H9 (cell line): Measurements from ENCODE around the gene SNX5. TPM values are rescaled to one million over a fixed set of nuclear protein-coding genes. Genes with fewer than 3 reads are reported as not detected.

ENCODE experiments used
- DNase-seq: peaks from one replicate; pipeline ENCODE4 v3.0.0-alpha.2; 2017
- H2AFZ ChIP-seq: one replicate; pipeline ENCODE4 v1.6.1; 2013; ENCODE audit warnings: mild to moderate bottlenecking, low read length, control low read depth, moderate library complexity
- H2AK5ac ChIP-seq: 2 replicates; pipeline ENCODE4 v1.6.1; 2013; ENCODE audit warnings: low read length, control low read depth, mixed read lengths; ENCODE audit not compliant: insufficient read length
- H2BK120ac ChIP-seq: one replicate; pipeline ENCODE4 v1.6.1; 2013; ENCODE audit warnings: low read depth, mild to moderate bottlenecking, low read length, control low read depth, inconsistent platforms; ENCODE audit not compliant: poor library complexity, severe bottlenecking
- H2BK12ac ChIP-seq: 2 replicates; pipeline ENCODE4 v1.6.1; 2013; ENCODE audit warnings: low read length, control low read depth, mixed read lengths, low read depth; ENCODE audit not compliant: insufficient read length
- H2BK15ac ChIP-seq: 2 replicates; pipeline ENCODE4 v1.6.1; 2013; ENCODE audit warnings: low read depth, low read length, control low read depth
- H2BK20ac ChIP-seq: one replicate; pipeline ENCODE4 v1.6.1; 2013; ENCODE audit warnings: low read depth, mild to moderate bottlenecking, low read length, control low read depth, inconsistent platforms; ENCODE audit not compliant: poor library complexity, severe bottlenecking
- H2BK5ac ChIP-seq: 2 replicates; pipeline ENCODE4 v1.6.1; 2013; ENCODE audit warnings: low read length, control low read depth, mixed read lengths; ENCODE audit not compliant: insufficient read length
- H3K14ac ChIP-seq: 2 replicates; pipeline ENCODE4 v1.6.1; 2013; ENCODE audit warnings: low read length, control low read depth; ENCODE audit not compliant: insufficient read depth
- H3K18ac ChIP-seq: 2 replicates; pipeline ENCODE4 v1.6.1; 2013; ENCODE audit warnings: low read depth, mild to moderate bottlenecking, mixed read lengths, low read length, control low read depth; ENCODE audit not compliant: insufficient read length
- H3K23ac ChIP-seq: 2 replicates; pipeline ENCODE4 v1.6.1; 2013; ENCODE audit warnings: low read length, control low read depth, mixed read lengths, low read depth; ENCODE audit not compliant: insufficient read length
- H3K23me2 ChIP-seq: 2 replicates; pipeline ENCODE4 v1.6.1; 2013; ENCODE audit warnings: low read depth, mild to moderate bottlenecking, mixed read lengths, low read length, control low read depth; ENCODE audit not compliant: insufficient read length, poor library complexity, severe bottlenecking
- H3K27ac ChIP-seq: 2 replicates; pipeline ENCODE4 v1.5.1; 2013; ENCODE audit warnings: low read length, control low read depth, mixed read lengths, low read depth; ENCODE audit not compliant: insufficient read length
- H3K27me3 ChIP-seq: 2 replicates; pipeline ENCODE4 v1.6.1; 2013; ENCODE audit warnings: low read length, control low read depth, inconsistent platforms; ENCODE audit not compliant: insufficient read depth
- H3K4ac ChIP-seq: 2 replicates; pipeline ENCODE4 v1.6.1; 2013; ENCODE audit warnings: low read depth, mild to moderate bottlenecking, control low read depth, inconsistent platforms, low read length, moderate library complexity
- H3K4me1 ChIP-seq: 2 replicates; pipeline ENCODE4 v1.6.1; 2013; ENCODE audit warnings: low read length, control low read depth, inconsistent platforms; ENCODE audit not compliant: insufficient read depth
- H3K4me2 ChIP-seq: 2 replicates; pipeline ENCODE4 v1.6.1; 2013; ENCODE audit warnings: low read length, control low read depth, mixed read lengths; ENCODE audit not compliant: insufficient read length, insufficient read depth
- H3K56ac ChIP-seq: 2 replicates; pipeline ENCODE4 v1.6.1; 2013; ENCODE audit warnings: low read depth, mild to moderate bottlenecking, mixed read lengths, low read length, control low read depth; ENCODE audit not compliant: insufficient read length
- H3K79me1 ChIP-seq: 2 replicates; pipeline ENCODE4 v1.6.1; 2013; ENCODE audit warnings: low read depth, mild to moderate bottlenecking, moderate library complexity, low read length, control low read depth, inconsistent platforms; ENCODE audit not compliant: insufficient read depth, poor library complexity, severe bottlenecking
- H3K79me2 ChIP-seq: 2 replicates; pipeline ENCODE4 v1.6.1; 2013; ENCODE audit warnings: low read length, control low read depth, inconsistent platforms; ENCODE audit not compliant: insufficient read depth
- H3K9ac ChIP-seq: 2 replicates; pipeline ENCODE4 v1.6.1; 2013; ENCODE audit warnings: low read length, control low read depth, mixed read lengths; ENCODE audit not compliant: insufficient read length; ENCODE audit errors: extremely low read depth
- H3K9me3 ChIP-seq: one replicate; pipeline ENCODE4 v1.6.1; 2013; ENCODE audit warnings: low read depth, low read length, inconsistent platforms; ENCODE audit not compliant: control insufficient read depth
- H3T11ph ChIP-seq: one replicate; pipeline ENCODE4 v1.6.1; 2013; ENCODE audit warnings: mild to moderate bottlenecking, low read length, control low read depth, inconsistent platforms
- H4K20me1 ChIP-seq: one replicate; pipeline ENCODE4 v1.6.1; 2013; ENCODE audit not compliant: control insufficient read depth, insufficient read length, insufficient read depth
- H4K5ac ChIP-seq: 2 replicates; pipeline ENCODE4 v1.6.1; 2013; ENCODE audit warnings: low read depth, mild to moderate bottlenecking, mixed read lengths, low read length, control low read depth; ENCODE audit not compliant: insufficient read length
- H4K8ac ChIP-seq: replicated peaks from 2 replicates; pipeline ENCODE4 v1.6.1; 2013; ENCODE audit warnings: low read length, control low read depth, mixed read lengths, low read depth; ENCODE audit not compliant: insufficient read length
- H4K91ac ChIP-seq: 2 replicates; pipeline ENCODE4 v1.6.1; 2013; ENCODE audit warnings: low read depth, mild to moderate bottlenecking, moderate library complexity, mixed read lengths, low read length, control low read depth; ENCODE audit not compliant: insufficient read length
- H3K27ac Mint-ChIP-seq, 3 experiments: 2 replicates in 2 of 3; 3 replicates in 1 of 3; pipeline ENCODE4 v1.8.0; 2020 to 2021; ENCODE audit warnings: mixed read lengths in 3 of 3, mild to moderate bottlenecking in 1 of 3, moderate library complexity in 1 of 3
- H3K27me3 Mint-ChIP-seq: 2 replicates; pipeline ENCODE4 v1.8.0; 2021; ENCODE audit warnings: low read depth, mild to moderate bottlenecking, moderate library complexity, mixed read lengths
- H3K36me3 Mint-ChIP-seq, 3 experiments: 2 replicates in 2 of 3; 3 replicates in 1 of 3; pipeline ENCODE4 v1.8.0; 2020 to 2021; ENCODE audit warnings: low read depth in 3 of 3, mixed read lengths in 3 of 3; ENCODE audit not compliant: insufficient read depth in 1 of 3
- H3K4me1 Mint-ChIP-seq, 2 experiments: 2 replicates each; pipeline ENCODE4 v1.8.0; 2020; ENCODE audit warnings: mixed read lengths in 2 of 2
- H3K4me3 Mint-ChIP-seq, 2 experiments: 2 replicates in 1 of 2; 3 replicates in 1 of 2; pipeline ENCODE4 v1.8.0; 2020 to 2021; ENCODE audit warnings: mild to moderate bottlenecking in 2 of 2, mixed read lengths in 2 of 2, moderate library complexity in 1 of 2
- H3K9me3 Mint-ChIP-seq, 2 experiments: 2 replicates in 1 of 2; 3 replicates in 1 of 2; pipeline ENCODE4 v1.8.0; 2020; ENCODE audit warnings: mild to moderate bottlenecking in 2 of 2, mixed read lengths in 2 of 2, moderate library complexity in 1 of 2
- WGBS: extraction: QIAGEN DNeasy Blood & Tissue Kit; methylation state at CpG from one replicate; pipeline ENCODE4 v1.1.7; 2013; ENCODE audit warnings: missing lambda C conversion rate, low lambda C conversion rate, mixed read lengths; ENCODE audit not compliant: insufficient read length; ENCODE audit errors: extremely low coverage; 5-methylcytosine and 5-hydroxymethylcytosine counted together
- total RNA-seq: library from RNA; stranded (reverse); gene quantifications from 2 replicates; pipeline ENCODE4 v1.2.1, GENCODE V29; 2021
- TF ChIP-seq, protein P1 (sequence below): fragments of 200-600 bp; sonication (generic); conservative IDR thresholded peaks from 3 replicates; pipeline ENCODE4 v1.8.0; 2021; ENCODE audit warnings: antibody characterized with exemption, mild to moderate bottlenecking

The SNX5 gene
- total RNA-seq, 1 experiment from 2014 or later, result 194 TPM

DNA sequence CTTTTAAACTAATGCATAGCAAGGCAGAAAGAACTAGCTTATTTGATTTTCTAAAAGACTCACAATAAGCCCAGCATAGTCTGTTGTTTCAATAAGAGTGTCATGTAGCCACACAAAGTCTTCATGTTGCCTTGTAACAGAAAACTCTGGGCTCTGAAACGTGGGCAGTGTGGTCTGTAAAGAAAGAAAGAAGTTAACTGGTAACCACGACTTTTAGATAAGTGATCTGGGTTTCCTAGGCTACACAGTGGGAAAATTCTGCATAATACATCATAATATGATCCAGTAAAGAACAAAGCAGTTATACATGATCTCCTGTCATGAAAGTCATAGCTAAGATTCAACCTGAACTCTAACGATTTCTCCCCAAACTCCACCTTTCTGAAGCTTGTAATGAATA is 13.3 kb downstream of the SNX5 start:
- no peak overlapping the region for H3T11ph ChIP-seq
- H3K9me3 ChIP-seq, result no peaks in the 10 kb centered on the region
- no peak overlapping the region for H2AK5ac ChIP-seq
- H3K18ac ChIP-seq, result no peak overlapping the region
- peaks cover 49% of the 10 kb centered on the region for H3K79me2 ChIP-seq
- Mint-ChIP-seq H3K27me3 (no peaks in the 10 kb centered on the region), H3K9me3 (no peaks in the 10 kb centered on the region), H3K4me3 (no peak overlapping the region), H3K4me1 (peaks cover 23 to 24% of the 10 kb centered on the region in 2 experiments), H3K36me3 (peaks cover 67 to 83% (median 72%) of the 10 kb centered on the region in 3 experiments), H3K27ac (peak overlapping the region in 2 of 3 experiments; percentile 53 to 55; a peak in 3 of 7 replicates)
- no peak overlapping the region for H3K27ac ChIP-seq
- H3K9ac ChIP-seq, result no peak overlapping the region
- no peak overlapping the region for H2AFZ ChIP-seq
- H4K8ac ChIP-seq, result no peak overlapping the region
- H3K23ac ChIP-seq, result no peak overlapping the region
- no peaks in the 10 kb centered on the region for H4K20me1 ChIP-seq
- H3K79me1 ChIP-seq, result peaks cover 8% of the 10 kb centered on the region
- TF ChIP-seq, protein P1, sequence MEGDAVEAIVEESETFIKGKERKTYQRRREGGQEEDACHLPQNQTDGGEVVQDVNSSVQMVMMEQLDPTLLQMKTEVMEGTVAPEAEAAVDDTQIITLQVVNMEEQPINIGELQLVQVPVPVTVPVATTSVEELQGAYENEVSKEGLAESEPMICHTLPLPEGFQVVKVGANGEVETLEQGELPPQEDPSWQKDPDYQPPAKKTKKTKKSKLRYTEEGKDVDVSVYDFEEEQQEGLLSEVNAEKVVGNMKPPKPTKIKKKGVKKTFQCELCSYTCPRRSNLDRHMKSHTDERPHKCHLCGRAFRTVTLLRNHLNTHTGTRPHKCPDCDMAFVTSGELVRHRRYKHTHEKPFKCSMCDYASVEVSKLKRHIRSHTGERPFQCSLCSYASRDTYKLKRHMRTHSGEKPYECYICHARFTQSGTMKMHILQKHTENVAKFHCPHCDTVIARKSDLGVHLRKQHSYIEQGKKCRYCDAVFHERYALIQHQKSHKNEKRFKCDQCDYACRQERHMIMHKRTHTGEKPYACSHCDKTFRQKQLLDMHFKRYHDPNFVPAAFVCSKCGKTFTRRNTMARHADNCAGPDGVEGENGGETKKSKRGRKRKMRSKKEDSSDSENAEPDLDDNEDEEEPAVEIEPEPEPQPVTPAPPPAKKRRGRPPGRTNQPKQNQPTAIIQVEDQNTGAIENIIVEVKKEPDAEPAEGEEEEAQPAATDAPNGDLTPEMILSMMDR, result no peak
- no peak overlapping the region for H2BK15ac ChIP-seq
- H2BK12ac ChIP-seq, result no peak overlapping the region
- no peak overlapping the region for H4K5ac ChIP-seq
- no peak overlapping the region for H2BK5ac ChIP-seq
- H3K4ac ChIP-seq, result no peak overlapping the region
- no peaks in the 10 kb centered on the region for H3K23me2 ChIP-seq
- H3K4me1 ChIP-seq, result no peaks in the 10 kb centered on the region
- H3K4me2 ChIP-seq, result no peak overlapping the region
- no peak overlapping the region for H2BK120ac ChIP-seq
- H3K27me3 ChIP-seq, result no peaks in the 10 kb centered on the region
- H3K56ac ChIP-seq, result no peak overlapping the region
- WGBS, result no CpG with 5 or more reads among the region's 3 CpGs
- no peak overlapping the region for H4K91ac ChIP-seq
- H3K14ac ChIP-seq, result no peak overlapping the region
- no peak for DNase-seq
- H2BK20ac ChIP-seq, result no peak overlapping the region
